ENCODE measurements around the gene ENPP7. TPM values are rescaled to one million over a fixed set of nuclear protein-coding genes. Genes with fewer than 3 reads are reported as not detected.

ENPP7 gene
- total RNA-seq, 2 experiments from 2014 or later: 0.14 TPM; not detected in 1

DNA sequence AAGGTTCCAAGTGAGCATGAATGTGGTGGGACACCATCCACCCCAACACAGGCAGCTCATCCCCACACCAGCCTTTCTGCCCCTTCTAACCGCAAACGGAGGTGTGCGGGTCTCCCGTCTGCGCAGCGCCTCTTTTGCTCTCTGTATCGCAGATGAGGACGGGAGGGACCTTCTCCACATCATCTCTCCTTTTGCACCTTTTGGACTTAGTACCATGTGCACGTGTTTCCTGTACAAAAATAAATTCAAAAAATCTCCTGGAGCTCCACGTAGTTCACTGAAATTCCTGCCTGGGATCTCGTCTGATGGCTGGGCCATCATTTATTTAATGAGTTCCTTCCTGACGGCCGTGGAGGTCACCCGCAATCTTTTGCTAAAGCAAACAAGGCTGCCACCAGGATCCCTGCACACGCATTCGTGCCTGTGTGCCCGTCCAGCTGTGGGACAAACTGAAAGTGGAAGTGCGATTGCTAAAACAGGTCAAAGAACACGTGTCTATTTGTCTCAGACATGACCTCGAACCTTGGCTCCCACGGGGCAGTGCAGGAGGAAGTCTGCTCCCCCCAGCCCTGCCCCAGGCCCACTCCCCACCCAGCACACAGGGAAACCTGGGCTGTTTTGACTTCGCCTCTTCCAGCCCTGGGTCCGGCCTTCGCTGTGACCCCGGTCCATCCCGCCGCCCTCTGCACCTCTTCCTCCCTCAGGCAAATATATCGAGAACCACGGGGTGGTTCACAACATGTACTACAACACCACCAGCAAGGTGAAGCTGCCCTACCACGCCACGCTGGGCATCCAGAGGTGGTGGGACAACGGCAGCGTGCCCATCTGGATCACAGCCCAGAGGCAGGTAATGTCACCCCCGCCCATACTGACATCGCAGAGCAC lies 2.3 kb downstream of the ENPP7 start:
- ATAC-seq (ENCODE audit: low read depth) (no peak), DNase-seq (no peak)
- Mint-ChIP-seq H3K4me3 (peak overlapping the region; percentile 62), H3K4me1 (peaks cover 5% of the 10 kb centered on the region), H3K27ac (peak overlapping the region; percentile 73), H3K9me3 (no peaks in the 10 kb centered on the region), H3K36me3 (no peaks in the 10 kb centered on the region), H3K27me3 (no peaks in the 10 kb centered on the region)
- POLR2A ChIA-PET: no interaction called here

DNA sequence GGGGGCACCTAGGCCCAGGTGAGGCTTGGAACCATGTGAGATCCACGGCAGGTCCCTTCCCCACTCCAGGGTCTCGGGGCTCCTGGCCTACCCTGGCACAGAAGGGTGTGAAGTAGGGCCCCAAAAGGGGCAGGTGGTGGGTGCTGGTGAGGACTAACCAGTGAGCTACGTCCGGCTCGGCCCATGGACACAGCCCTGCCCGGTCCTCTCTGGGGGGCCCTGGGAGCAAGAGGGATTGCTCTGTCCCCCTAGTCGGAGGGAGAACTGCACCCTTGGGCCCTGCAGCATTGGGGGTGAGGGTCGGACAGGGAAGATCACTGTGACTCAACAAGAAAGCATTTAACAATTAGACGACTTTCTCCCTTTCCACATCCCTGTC lies 2.9 kb downstream of the ENPP7 start:
- H3K4me3 Mint-ChIP-seq: no peak overlapping the region
- ATAC-seq (ENCODE audit: low read depth): no peak
- no peaks in the 10 kb centered on the region for H3K9me3 Mint-ChIP-seq
- no peak overlapping the region for H3K27ac Mint-ChIP-seq
- DNase-seq: no peak
- peaks cover 3% of the 10 kb centered on the region for H3K27me3 Mint-ChIP-seq
- POLR2A ChIA-PET: no interaction called here
- peaks cover 5% of the 10 kb centered on the region for H3K4me1 Mint-ChIP-seq
- H3K36me3 Mint-ChIP-seq: no peaks in the 10 kb centered on the region

DNA sequence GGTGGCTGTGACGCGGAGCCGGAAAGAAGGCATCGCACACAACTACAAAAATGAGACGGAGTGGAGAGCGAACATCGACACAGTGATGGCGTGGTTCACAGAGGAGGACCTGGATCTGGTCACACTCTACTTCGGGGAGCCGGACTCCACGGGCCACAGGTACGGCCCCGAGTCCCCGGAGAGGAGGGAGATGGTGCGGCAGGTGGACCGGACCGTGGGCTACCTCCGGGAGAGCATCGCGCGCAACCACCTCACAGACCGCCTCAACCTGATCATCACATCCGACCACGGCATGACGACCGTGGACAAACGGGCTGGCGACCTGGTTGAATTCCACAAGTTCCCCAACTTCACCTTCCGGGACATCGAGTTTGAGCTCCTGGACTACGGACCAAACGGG lies 4.4 kb downstream of the ENPP7 start:
- Mint-ChIP-seq H3K36me3 (no peaks in the 10 kb centered on the region), H3K27me3 (peaks cover 16% of the 10 kb centered on the region), H3K9me3 (no peaks in the 10 kb centered on the region), H3K4me3 (no peak overlapping the region), H3K4me1 (peaks cover 5% of the 10 kb centered on the region), H3K27ac (no peak overlapping the region)
- DNase-seq: no peak
- POLR2A ChIA-PET: no interaction called here
- ATAC-seq (ENCODE audit: low read depth): no peak

DNA sequence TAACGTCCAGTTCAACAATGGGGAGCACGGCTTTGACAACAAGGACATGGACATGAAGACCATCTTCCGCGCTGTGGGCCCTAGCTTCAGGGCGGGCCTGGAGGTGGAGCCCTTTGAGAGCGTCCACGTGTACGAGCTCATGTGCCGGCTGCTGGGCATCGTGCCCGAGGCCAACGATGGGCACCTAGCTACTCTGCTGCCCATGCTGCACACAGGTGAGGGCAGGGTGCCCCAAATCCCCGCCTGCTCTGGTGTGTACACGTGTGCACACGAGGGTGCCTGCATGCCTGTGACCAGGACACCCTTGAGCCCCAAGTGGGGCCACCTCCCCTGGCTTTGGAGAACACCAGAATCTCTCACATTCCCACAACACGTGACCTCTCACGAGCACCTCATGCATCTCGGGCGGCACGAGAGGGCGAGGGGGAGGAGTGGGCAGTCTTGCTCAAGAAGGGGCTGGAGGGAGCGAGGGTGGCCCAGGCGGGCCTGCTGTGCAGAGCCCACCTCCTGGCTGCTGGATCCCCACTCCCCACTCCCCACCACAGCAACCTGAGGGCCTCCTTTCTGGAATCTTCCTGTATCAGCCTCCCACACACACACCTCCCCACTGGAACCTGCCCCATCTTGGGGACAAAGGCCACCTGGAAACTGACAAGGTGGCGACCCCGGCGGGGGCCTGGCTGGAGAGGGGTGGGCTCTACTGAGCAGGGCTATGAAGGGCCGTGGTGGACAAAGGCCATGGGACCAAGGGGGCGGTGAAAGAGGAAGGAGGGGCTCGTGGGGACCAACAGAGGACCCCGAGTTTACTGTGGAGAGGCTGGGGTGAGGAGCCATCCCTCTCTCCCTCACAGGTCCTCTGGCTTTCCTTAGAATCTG lies 6.5 kb downstream of the ENPP7 start:
- Mint-ChIP-seq H3K27ac (no peak overlapping the region), H3K4me3 (no peak overlapping the region), H3K9me3 (no peaks in the 10 kb centered on the region), H3K27me3 (peaks cover 29% of the 10 kb centered on the region), H3K4me1 (peaks cover 6% of the 10 kb centered on the region), H3K36me3 (no peaks in the 10 kb centered on the region)
- DNase-seq (no peak), ATAC-seq (ENCODE audit: low read depth) (no peak)
- POLR2A ChIA-PET: no interaction called here

DNA sequence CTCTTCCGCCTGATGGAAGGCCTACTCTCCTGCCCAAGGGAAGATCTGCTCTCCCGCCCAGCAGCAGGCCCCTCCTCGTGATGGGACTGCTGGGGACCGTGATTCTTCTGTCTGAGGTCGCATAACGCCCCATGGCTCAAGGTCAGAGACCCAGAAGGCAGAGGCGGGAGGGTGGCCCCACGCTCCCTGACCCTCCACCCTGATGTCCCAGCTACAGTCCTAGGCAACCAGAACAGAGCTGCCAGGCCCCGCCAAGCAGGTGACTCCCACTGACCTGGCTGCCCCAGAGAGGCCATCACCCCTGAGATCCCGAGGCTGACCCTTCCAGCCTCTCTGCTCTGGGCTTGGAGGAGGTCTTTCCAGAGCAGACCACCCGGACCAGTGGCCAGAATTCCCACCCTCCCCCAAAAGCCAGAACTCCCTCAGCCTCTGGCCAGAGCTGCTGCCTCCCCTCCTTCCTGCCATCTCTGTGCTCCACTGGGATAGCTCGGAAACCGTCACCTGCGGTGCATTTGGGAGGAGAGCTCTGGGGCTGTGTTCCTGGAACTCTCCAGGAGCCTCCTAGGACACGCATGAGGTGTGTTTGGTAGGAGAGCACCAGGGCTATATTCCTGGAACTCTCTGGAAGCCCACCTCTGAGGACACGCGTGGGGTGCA lies 7.3 kb downstream of the ENPP7 start:
- Mint-ChIP-seq H3K36me3 (no peaks in the 10 kb centered on the region), H3K4me3 (no peak overlapping the region), H3K27ac (no peak overlapping the region), H3K4me1 (peaks cover 4% of the 10 kb centered on the region), H3K9me3 (no peaks in the 10 kb centered on the region), H3K27me3 (peaks cover 34% of the 10 kb centered on the region)
- ATAC-seq (ENCODE audit: low read depth) (no peak), DNase-seq (no peak)
- POLR2A ChIA-PET: no interaction called here

DNA sequence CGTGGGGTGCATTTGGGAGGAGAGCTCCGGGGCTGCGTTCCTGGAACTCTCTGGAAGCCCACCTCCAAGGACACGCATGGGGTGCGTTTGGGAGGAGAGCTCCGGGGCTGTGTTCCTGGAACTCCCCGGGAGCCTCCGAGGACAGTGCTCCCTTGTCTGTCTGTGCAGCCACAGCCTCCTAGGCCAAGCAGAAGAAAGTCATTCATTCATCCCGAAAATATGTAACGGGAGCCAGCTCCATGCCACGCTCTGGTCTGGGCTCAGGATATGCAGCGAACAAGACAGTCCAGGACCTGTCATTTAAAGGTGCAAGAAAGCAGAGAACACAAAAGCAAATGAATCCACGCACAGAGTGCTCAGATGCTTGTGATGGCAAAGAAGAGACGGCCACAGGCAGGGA lies 7.9 kb downstream of the ENPP7 start:
- no peak for DNase-seq
- Mint-ChIP-seq H3K4me1 (peaks cover 1% of the 10 kb centered on the region), H3K27ac (no peak overlapping the region), H3K4me3 (no peak overlapping the region), H3K27me3 (peaks cover 38% of the 10 kb centered on the region), H3K36me3 (no peaks in the 10 kb centered on the region), H3K9me3 (no peaks in the 10 kb centered on the region)
- POLR2A ChIA-PET: no interaction called here
- no peak for ATAC-seq (ENCODE audit: low read depth)

DNA sequence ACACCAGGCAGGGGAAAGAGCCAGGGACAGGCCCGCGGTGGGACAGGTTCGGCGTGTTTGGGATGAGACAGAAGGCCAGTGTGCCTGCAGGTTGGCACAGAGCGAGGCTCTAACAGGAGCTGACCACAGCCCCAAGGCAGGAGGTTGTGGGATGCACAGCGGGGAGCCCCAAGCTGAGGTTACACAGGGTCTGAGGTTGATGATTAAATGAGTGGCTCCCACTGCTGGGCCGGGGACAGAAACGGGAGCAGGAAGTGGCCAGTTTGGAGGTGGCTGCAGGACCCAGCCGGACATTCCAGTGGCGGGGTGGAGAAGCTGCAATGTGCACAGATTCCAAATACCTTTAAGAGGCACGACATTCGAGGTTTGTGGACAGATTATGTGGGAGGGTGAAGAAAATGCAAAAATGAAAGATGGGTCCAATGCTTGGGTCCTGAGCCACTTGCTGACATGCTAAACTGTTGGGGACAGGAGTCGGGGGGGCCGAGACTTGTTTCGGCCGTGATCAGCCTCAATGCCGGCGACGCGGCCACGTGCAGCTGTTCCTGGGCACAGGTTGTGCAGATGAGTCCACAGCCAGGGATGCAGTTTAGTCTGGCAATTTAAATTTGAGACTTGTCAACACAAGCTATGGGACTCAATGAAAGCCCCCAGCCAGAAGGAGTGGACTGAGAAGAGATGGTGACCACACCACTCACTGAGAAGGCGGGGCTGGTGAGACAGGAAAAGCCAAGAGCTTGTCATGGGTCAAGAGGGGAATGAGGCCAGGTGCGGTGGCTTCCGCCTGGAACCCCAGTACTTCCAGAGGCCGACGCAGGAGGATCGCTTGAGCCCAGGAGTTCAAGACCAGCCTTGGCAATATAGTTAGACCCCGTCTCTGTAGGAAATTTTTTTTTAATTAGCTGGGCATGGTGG lies 8.7 kb downstream of the ENPP7 start:
- ATAC-seq (ENCODE audit: low read depth) (no peak), DNase-seq (no peak)
- H3K36me3 Mint-ChIP-seq: no peaks in the 10 kb centered on the region
- H3K9me3 Mint-ChIP-seq: no peaks in the 10 kb centered on the region
- H3K4me3 Mint-ChIP-seq: no peak overlapping the region
- H3K27ac Mint-ChIP-seq: no peak overlapping the region
- peaks cover 39% of the 10 kb centered on the region for H3K27me3 Mint-ChIP-seq
- POLR2A ChIA-PET: no interaction called here
- peaks cover 1% of the 10 kb centered on the region for H3K4me1 Mint-ChIP-seq

DNA sequence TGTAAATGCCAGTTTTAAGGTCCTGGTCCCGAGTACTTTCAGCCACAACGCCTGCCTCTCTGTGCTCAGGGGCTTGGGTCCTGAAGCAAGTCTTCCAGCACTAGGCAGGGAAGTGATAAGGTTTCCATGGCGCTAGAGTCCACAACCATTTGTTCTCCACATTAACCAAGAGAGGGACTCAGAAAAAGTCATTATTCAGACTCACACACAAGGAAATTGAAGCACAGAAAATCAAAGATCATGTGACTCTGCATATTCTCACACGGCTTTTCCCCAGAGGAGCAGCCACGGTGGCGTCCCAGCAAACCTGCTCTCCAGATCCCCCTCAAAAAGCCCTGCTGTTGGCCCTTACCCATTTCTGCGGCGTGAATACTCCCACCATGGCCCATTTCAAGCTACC lies 9.7 kb downstream of the ENPP7 start:
- H3K4me1 Mint-ChIP-seq: peaks cover 1% of the 10 kb centered on the region
- no peak overlapping the region for H3K4me3 Mint-ChIP-seq
- no peaks in the 10 kb centered on the region for H3K36me3 Mint-ChIP-seq
- H3K27ac Mint-ChIP-seq: no peak overlapping the region
- DNase-seq: no peak
- POLR2A ChIA-PET: no interaction called here
- no peak for ATAC-seq (ENCODE audit: low read depth)
- H3K9me3 Mint-ChIP-seq: no peaks in the 10 kb centered on the region
- H3K27me3 Mint-ChIP-seq: peaks cover 44% of the 10 kb centered on the region

DNA sequence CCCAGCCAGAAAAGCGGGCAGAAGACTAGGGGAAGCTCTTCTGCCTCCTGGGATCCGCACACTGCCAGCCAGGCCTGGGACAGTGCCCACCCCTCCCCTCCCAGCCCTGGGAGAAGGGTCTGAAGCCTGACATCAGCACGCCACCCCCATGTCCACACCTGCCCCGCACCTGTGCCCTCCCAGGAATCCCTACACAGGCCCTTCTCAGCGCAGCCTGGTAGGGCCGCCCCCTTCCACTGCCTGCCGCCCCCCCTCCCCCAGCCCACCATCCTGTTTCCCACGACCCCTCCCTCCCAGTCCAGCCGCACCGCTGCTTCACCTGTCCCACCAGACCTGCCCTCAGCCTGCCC lies 10.6 kb downstream of the ENPP7 start:
- no peak for ATAC-seq (ENCODE audit: low read depth)
- POLR2A ChIA-PET: interaction anchor here (0.8 to 1.2 kb wide), 2 partner anchors 96 to 98 kb away, joined by 3 to 5 read pairs; partner anchors contain the start of gene CBX4
- Mint-ChIP-seq H3K4me3 (no peak overlapping the region), H3K27ac (no peak overlapping the region), H3K9me3 (no peaks in the 10 kb centered on the region), H3K4me1 (peaks cover 3% of the 10 kb centered on the region), H3K27me3 (peaks cover 47% of the 10 kb centered on the region), H3K36me3 (no peaks in the 10 kb centered on the region)
- DNase-seq: no peak

DNA sequence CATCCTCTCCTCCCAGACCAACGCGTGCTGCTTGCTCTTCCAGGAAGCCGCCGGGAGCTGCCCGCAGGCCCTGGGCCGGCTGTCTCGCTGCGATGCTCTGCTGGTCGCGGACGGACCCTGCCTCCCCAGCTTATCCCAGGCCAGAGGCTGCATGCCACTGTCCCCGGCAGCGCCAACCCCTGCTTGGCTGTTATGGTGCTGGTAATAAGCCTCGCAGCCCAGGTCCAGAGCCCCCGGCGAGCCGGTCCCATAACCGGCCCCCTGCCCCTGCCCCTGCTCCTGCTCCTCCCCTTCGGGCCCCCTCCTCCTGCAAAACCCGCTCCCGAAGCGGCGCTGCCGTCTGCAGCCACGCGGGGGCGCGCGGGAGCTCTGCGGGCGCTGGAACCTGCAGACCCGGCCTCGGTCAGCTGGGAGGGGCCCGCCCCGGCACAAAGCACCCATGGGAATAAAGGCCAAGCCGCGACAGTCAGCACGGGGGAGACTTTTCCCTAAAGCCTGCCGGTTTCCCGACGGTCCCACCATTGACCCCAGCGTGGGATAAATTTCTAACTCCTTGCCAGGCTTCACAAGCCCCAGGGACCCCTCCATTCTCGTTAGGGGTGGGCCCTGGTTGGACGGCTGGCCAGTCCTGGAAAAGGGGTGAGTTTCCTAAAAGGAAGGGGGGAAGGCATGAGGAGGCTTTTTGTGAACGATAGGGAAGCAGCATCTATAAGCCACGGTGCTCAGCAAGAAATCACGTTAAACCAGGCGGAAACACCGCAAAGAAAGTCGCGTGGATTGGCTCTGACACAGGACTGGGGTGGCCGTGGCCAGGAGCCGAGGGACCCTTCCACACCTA lies 11.2 kb downstream of the ENPP7 start:
- Mint-ChIP-seq H3K27me3 (peaks cover 53% of the 10 kb centered on the region), H3K4me1 (peaks cover 4% of the 10 kb centered on the region), H3K27ac (no peak overlapping the region), H3K9me3 (no peaks in the 10 kb centered on the region), H3K36me3 (no peaks in the 10 kb centered on the region), H3K4me3 (no peak overlapping the region)
- POLR2A ChIA-PET: interaction anchor here (0.8 to 1.2 kb wide), 2 partner anchors 95 to 97 kb away, joined by 3 to 5 read pairs; partner anchors contain the start of gene CBX4
- ATAC-seq (ENCODE audit: low read depth): peak; percentile 50
- DNase-seq: peak; percentile 87

DNA sequence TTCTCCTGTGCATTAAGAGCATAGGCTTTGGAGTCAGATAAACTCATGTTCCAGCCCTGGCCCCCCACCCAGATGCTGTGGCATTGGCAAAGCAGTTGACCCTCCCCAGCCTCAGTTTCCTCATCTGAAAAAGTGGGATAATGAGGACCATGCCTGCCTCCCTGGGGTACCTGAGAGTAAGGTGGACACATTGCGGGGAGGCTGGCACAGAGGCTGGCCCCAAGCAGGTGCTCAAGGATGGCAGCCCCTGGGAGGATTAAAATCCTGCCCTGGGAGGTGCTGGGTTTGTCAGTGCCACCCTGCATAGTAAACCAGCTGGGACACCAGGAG lies 11.8 kb downstream of the ENPP7 start:
- Mint-ChIP-seq H3K27ac (no peak overlapping the region), H3K27me3 (peaks cover 57% of the 10 kb centered on the region), H3K4me1 (peaks cover 4% of the 10 kb centered on the region), H3K36me3 (no peaks in the 10 kb centered on the region), H3K4me3 (no peak overlapping the region), H3K9me3 (no peaks in the 10 kb centered on the region)
- POLR2A ChIA-PET: interaction anchor here (0.6 to 1.2 kb wide), 2 partner anchors 55 to 94 kb away, joined by 3 read pairs; no protein-coding TSS in a partner anchor
- no peak for ATAC-seq (ENCODE audit: low read depth)
- no peak for DNase-seq

DNA sequence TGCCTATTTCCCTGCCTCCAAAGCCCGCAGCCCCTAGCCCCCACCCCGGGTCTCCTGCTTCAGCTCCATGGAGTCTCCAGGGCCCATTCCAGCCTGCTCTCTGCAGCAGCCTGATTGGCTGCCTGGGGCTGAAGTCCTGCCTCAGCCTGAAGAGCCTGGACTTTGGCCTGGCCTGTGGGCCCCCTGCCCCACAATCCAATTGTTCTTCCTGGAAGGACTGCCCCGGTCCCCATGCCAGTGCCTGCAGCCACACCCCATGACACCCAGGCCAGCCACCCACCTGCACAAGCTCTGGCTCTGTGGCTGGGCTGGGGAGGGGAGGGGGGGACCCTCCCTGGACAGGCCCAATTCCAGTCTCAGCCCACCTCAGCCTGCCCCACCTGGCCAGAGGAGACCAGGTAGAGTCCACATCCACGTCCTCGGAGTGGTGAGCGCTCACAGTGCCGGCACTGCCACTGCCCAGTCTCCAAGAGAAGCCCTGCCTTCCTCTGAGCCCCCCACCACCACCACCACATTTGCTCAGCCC lies 12.3 kb downstream of the ENPP7 start:
- no peaks in the 10 kb centered on the region for H3K36me3 Mint-ChIP-seq
- no peak overlapping the region for H3K27ac Mint-ChIP-seq
- peaks cover 61% of the 10 kb centered on the region for H3K27me3 Mint-ChIP-seq
- H3K4me3 Mint-ChIP-seq: no peak overlapping the region
- POLR2A ChIA-PET: interaction anchor here (0.6 kb wide), 1 partner anchor 54 kb away, joined by 3 read pairs; no protein-coding TSS in a partner anchor
- no peak for ATAC-seq (ENCODE audit: low read depth)
- no peak for DNase-seq
- no peaks in the 10 kb centered on the region for H3K9me3 Mint-ChIP-seq
- peaks cover 7% of the 10 kb centered on the region for H3K4me1 Mint-ChIP-seq
